Measurements from ENCODE around the gene ZNF75A.
"Not testable (repeated sequence)": the region's sequence is repeated elsewhere in the genome, so short reads cannot be mapped to it uniquely, and the experiment has no call there.

Gene ZNF75A

DNA sequence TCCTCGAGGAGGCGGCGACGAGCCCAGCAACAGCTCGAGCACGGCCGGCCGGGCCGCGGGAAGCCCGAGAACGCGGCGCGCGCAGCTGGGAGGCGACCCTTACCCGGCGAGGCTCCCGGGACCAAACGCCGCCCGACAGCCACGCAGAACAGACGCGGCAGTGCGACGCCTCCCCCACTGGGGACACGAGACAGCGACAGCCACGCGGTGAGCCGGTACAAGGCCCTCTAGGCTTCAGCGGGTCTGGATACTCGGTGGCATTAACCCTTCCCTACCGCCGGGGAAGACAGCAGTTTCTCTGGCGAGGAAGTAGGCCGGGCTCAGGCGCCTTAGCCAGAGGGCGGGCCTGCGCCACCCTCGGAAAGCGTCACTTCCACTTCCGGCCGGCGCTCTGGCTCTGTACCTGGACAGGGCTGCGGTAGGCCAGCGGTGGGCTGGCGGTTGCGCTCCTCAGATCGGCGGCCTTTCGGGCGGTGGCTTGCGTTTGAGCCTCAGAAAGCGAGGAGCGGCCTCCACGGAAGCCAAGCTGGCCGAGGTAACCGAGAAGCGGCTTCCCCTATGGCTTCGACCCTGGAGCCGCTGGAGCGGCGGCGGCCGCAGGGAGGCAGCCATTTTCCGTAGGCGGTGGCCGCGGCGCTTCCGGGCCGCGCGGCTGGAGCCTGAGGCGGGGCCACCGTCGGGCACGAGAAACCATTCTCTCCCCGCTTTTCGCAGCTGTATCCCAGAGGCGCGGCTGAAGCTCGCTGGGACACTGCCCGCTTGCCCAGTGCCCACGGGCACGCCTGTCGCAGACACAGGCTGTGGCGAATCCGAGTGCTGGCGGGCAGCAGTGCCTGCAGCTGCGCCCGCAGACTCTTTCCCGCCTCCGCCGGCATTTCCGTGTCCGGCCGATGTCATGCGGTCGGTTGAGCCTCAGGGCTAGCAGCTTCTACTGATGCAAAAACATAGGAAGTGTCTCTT lies at the start of gene ZNF75A, which contains the start of gene TIGD7:
TSS of gene ZNF75A (plus strand) at position 389 of the 960 bp plus-strand sequence. CDS start 2,932 bp downstream, outside the sequence.
TSS of gene TIGD7 (minus strand) at position 322 of the 960 bp plus-strand sequence. CDS start 4,816 bp downstream, outside the sequence.
- DNase-seq, result peak; percentile 82

DNA sequence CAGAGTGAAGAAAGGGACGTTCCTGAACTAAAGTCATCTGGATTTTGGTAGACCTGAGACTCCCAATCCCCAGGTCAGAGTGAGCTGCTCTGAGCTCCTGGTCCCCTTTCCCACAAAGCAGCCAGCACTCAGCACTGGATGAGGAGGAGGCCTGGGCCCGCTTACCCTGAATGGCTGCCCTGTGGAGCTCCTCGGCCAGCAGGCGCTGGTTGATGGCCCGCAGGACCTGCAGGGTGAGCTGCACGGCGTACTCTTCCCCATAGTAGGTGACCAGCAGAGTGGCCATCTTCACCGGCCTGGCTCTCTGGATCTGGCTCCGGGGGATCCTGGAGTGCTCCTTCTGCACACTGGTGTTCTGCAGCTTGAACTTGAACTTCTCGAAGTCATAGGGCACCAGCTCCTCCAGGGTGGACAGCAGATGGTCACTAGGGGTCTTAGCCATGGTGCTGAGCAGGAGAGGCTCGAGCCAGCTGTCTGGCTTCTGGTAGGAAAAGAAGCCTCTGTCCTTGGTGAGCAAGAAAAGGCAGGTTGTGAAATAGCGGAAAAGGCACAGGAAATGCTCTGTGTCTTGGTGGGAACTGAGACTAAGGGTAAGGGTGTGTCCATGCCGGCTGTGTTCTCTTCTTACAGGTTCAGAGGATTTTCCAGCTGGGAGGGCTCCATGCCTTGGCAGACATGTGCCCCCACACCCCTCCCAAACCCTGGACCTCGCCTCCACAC lies 49.0 kb upstream of the ZNF75A start, which contains the start of gene MEFV:
TSS of gene MEFV (minus strand) at position 488 of the 720 bp plus-strand sequence. CDS start at position 442, 46 bp downstream.
- no peak for DNase-seq

DNA sequence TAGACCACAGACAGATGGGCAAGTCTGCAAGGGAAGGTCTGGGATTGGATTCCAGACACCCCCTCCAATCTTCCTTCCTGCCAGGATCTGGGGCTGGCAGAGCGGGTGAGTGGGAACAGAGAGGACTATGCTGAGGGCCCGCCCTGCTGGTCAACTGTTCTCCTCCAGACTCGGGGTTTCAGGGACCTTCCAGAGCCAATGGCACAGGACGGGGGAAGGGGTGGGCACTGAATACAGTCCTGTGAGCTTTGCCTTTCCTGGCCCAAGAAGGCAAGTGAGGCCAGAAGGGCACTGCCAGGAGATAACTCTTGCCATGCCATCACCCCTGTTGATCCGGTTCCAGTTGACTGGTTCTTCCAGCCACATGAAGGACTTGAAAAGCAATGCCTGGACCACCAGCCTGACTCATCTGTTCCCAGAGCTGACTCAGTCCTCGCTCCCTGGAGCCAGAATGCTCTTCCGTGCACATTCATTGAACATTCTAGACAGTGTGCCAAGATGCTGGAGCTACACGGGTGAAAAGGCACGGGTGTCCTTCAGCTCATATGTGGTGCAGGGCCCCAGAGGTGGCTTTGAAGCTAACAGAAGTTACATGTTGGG lies 48.3 kb upstream of the ZNF75A start:
- no peak for DNase-seq

DNA sequence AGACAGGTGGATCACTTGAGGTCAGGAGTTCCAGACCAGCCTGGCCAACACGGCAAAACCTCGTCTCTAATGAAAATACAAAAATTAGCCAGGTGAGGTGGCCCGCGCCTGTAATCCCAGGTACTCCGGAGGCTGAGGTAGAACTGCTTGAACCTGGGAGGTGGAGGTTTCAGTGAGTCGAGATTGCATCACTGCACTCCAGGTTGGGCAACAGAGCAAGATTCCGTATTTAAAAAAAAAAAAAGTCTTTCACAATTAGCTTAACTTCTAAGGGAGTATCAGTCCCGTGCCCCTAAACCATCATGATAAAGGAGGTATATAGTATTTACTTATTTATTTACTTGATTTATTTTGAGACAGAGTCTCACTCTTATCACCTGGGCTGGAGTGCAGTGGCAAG lies 45.5 kb upstream of the ZNF75A start:
- DNase-seq, result no peak

DNA sequence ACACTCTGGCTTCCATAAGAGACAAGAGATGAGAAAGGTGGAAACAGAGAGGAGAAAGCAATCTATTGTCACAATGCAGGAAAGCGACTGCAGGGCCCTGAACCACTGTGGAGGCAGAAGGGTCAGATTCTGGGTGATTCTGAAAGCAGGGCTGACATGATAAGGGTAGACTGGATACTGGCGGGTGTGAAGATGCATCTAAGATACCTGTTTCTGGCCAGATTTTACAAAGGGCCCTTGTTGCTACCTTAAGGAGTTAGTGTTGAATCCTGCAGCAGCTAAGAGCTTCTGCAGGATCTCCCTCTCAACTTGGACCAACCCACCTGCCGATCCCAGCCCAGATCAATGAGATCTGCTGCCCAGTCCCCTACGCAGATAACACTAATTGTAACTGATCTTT lies 42.8 kb upstream of the ZNF75A start:
- no peak for DNase-seq

DNA sequence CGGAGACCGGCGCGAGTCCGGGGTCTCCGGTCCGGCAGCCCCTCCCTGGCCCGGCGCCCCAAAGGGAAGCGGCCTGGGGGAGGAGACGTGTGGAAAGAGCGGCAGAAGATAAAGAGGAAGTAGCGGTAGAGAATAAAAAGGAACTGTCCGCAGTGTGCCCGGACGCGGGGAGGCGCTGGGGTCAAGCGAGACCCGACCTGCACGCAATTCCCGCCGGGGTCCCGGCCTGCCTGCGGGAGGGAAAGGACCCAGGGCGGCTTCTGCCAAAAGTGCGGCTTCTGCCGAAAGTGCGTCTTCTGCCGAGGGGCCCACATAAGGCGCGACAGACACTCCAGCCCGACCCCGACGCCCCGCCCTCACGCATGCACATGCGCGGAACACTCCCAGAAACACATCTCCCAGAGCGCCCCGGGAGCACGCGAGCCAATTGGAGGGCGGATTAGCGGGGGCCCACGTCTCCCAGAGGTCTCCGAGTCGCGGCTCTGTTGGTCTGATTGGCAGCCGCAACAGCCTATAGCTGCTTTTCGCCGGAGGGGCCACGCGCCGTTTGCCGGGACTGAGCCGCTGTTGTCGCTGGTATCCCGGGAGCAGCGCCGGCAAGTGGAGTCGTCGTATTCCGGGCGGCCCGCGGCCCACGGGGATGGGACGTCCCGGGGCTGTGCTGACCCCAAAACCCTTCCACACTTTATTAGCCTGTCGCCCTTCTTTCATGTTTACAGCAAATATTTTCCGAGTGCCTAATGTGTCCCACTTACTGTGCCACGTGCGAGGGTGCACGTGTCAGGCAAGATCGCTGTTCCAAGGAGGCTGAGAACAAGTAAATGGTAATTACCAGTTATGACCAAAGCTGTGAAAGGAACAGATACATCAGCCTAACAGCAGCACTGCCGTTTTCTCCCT lies 40.9 kb upstream of the ZNF75A start:
- peak; percentile 99 for DNase-seq

DNA sequence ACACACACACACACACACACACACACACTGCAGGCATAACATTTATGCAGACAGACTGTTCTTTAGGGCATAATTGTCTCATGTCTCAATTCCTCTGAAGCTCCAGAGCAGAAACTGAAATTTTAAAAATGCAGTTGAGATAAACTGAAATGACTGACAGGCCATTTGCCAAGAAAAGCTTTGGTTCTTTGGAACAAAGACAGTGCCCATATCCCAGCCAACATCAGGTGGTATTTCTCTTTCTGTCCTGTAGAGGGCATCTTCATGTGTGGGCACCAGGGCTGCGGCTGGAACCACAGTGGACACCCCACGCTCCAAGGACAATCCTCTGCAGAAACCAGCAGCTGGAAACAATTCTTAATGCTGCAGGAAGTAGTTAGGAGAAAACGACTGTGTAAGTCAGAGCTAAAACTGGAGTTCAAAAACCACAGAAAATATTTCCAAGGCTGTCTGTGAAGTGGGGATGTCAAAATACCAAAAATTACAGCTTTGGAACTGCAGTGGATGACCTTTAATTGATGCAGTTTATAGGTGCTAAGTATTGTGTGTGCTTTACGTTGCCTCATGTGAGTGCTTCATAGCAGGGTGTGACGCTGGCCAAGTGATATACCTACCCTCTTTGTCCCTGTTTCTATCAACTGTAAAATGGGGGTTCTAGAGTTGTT lies 38.3 kb upstream of the ZNF75A start:
- DNase-seq, result no peak

DNA sequence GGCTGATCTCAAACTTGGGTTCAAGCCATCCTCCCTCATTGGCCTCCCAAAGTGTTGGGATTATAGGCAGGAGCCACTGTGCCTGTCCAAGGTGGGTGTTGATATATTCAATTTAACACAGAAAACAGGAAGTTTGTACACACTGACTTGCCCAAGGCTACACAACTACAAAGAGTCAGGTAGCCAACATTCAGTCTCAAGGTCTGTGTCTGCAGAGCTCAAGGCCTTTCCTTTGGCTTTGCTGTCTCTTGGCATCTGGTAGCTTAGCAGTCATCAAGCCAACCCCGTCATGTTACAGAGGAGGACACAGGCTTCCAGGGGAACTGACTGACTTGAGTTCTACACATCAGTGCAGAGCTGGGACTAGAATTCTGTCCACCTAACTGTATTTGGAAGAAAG lies 37.0 kb upstream of the ZNF75A start:
- no peak for DNase-seq

DNA sequence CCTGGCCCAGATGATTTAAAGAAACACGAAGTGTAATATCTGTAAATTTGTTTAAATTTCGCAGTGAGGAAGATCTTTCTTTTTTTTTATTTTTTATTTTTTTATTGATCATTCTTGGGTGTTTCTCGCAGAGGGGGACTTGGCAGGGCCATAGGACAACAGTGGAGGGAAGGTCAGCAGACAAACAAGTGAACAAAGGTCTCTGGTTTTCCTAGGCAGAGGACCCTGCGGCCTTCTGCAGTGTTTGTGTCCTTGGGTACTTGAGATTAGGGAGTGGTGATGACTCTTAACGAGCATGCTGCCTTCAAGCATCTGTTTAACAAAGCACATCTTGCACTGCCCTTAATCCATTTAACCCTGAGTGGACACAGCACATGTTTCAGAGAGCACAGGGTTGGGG lies 34.6 kb upstream of the ZNF75A start:
- not testable (repeated sequence) for DNase-seq

DNA sequence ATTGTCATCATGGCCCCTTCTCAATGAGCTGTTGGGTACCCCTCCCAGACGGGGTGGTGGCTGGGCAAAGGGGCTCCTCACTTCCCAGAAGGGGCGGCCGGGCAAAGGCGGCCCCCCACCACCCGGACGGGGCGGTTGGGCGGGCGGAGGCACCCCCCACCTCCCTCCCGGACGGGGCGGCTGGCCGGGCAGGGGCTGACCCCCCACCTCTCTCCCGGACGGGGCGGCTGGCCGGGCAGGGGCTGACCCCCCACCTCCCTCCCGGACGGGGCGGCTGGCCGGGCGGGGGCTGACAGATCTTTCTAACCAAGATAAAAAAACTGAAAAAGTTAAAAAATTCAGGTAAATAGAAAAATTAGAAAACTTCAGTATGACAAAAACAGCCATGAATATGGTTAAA lies 34.0 kb upstream of the ZNF75A start:
- DNase-seq, result not testable (repeated sequence)

DNA sequence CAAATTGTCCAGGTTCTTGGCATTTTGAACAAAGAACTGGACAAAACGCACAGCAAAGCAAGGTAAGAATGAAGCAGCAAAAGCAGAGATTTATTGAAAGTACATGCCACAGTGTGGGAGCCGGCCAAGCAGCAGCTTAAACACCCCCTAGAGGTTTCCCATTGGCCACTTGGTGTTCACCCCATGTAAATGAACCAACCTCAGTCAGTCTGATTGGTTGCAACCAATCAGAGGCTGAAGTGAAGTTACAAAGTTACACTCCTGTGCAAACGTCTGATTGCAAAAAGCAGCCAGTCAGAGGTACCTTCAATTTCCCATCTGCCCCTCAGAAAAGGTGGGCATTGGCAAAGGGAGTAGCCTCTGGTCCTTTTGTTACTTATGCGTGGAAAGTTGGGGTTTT lies 30.8 kb upstream of the ZNF75A start:
- DNase-seq, result no peak

DNA sequence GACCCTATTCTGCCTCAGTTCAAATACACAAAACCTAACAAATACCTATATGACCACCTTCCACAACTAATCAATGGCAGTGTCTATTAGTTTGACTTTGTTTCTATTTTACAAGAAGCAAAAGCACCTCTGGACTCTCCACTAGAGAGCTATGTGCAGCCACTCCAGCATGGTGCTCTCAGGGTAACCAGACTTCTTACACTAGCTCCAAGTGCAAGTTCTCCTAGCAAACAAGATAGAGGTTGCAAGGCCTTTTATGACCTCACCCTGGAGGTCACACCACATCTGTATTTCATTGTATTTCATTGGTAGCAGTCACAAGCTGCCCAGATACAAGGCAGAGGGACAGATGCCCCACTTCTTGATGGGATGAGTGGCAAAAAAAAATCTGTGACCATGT lies 30.4 kb upstream of the ZNF75A start:
- no peak for DNase-seq

DNA sequence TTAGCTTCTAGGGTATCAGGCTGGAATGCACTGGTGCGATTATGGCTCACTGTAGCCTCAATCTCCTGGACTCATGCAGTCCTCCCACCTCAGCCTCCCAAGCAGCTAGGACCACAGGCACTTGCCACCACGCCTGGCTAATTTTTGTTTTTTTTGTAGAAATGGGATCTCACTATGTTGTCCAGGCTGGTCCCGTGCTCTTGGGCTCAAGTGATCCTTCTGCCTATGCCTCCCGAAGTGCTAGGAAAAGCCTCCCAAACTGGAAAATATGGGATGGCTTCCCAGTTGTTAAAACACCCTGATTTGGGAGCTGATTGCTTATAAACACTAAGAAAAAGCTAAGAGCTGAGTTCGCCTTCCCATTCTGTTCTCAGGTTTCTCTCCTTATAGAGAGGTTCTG lies 28.6 kb upstream of the ZNF75A start:
- no peak for DNase-seq

DNA sequence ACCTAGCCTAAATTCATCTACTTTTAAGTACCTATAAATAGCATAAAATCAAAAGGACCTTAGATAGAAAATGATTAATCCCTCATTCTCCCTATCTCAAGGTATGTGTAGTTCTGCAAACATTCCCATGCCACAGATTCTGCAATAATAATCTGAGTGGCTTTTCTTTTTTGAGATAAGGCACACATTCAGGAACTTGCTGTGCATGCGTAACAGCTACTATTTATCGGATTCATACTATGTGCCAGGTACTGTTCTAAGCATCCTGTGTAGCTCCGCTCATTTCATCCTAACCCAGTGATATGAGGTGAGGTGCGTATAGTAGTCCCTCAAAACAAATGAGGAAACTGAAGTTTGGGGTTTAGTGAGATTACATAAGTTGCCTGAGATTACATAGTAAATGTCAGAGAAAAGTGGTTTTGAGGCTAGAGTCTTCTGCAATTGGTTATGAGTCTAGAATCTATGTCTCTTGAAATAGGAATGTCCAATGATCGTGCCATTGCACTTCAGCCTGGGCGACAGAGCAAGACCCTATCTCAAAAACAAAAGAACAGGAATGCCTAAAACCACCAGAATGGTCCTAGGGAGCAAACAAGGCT lies 24.0 kb upstream of the ZNF75A start:
- DNase-seq, result no peak

DNA sequence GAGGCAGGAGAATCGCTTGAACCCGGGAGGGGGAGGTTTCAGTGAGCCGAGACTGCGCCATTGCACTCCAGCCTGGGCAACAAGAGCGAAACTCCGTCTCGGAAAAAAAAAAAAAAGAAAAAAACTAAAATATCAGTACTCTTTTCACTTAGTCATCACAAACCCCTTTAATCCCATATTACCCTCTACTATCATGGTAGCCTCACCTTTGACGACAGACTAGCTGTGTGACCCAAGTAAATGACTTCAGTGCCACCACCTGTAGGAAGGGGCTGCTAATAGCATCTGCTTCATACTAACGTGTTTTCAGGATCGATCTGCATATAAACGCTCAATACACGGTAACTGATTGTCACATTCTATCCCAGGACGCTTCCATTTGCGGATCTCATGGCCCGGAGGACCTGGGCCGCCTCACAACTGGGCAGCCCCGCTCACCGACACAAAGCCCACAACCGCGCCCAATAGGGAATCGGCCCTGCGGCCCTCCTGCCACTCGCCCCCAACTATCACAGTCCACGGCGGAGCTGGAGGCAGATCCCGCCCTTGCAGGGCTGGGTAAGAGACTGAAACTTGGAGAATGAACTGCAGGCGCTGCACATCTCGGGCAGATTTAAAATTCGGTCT lies 23.1 kb upstream of the ZNF75A start:
- no peak for DNase-seq

DNA sequence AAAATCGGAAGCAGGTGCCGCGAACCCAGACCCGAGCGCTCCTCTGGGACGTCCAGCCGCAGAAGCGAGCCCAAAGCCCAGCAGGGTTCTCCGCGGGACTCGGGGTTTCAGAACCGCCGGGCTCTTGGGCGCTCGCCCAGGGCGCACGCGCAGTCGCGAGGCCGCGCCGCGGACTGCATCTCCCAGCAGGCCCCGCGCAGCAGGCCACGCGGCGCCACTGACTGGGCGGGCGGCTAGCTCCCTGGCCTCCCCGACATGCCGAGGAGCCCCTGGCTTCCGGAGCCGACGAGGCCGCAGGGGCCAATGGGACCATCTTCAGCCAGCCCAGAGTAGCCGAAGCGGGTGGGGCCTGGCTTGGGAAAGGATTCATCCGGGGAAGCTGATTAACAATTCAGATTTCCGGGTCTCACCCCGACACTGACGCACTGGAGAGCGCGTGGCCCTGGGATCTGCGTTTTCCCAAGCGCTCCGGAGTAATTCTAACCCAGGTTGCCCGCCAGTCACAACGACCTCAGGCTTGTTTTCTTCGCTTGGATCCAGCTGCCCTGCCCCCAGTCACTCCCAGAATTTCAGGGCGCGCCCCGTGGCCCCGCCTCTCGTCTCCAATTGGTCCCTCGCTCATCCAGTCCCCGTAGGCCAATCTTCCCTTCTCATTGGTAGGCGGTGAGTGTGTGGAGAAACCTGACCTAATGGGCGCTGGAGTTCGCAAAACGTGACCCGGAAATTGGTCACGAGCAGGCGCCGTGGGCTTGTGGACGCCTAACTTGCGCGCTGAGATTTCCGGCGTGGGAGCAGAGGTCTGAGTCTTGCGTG lies 22.4 kb upstream of the ZNF75A start, which contains the start of gene ZNF263:
TSS of gene ZNF263 (plus strand) at position 762 of the 813 bp plus-strand sequence. CDS start 328 bp downstream, outside the sequence.
- DNase-seq, result peak; percentile 94

DNA sequence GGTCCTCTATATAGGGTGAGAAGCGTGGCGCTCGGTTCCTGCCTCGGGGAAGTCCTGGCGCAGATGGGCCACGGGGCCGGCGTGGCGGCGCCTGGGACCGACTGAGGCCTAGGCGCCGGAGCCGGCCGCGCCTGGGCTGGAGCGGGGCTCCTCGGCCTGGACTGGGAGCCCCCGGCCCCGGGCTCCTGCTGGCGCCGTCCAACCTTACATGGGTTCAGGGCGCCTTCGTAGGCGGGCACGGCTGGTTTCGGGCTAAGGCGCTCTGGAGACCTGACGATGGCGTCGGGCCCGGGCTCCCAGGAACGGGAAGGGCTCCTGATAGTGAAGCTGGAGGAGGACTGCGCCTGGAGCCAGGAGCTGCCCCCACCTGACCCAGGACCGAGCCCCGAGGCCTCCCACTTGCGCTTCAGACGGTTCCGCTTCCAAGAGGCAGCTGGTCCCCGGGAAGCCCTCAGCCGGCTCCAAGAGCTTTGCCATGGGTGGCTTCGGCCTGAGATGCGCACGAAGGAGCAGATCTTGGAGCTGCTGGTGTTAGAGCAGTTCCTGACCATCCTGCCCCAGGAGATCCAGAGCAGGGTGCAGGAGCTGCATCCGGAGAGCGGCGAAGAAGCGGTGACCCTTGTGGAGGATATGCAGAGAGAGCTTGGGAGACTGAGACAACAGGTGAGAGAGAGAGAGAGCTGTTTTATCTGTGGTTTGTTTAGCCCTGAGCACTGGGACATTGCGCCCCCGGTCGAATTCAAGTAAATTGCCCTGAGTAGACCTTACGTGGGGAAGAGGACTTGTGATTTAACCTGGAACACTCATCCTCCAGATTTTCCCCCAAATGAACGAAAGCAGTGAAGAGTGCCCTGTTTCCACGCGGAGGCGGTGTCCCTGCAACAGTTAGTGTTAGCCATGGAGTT lies 21.5 kb upstream of the ZNF75A start:
- DNase-seq, result no peak

DNA sequence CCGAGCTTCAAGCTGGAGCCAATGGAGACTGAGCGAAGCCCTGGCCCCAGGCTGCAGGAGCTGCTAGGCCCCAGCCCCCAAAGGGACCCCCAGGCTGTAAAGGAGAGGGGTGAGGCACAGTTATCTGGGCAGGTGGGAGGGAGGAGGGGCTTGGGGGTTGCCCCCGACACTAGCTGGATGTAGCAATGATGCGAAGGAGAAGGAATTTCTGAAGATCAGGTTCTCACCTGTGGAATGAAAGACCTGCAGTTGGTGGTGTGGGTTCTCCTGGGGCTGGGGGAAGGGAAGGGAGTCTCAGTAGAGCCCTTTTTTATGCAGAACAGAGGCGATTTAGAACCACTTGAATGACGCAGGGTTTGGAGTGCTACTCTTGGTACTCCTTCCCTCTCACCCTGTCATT lies 20.2 kb upstream of the ZNF75A start:
- DNase-seq, result no peak

All from stimulated activated CD4-positive, alpha-beta T cell treated with anti-CD3 and anti-CD28 coated beads, Interleukin-4, amount 100 ng/mL, for 24 hours (primary cell).